Thymus (tissue), 11 donors: ENCODE results near the gene HAUS2. TPM values are rescaled to one million over a fixed set of nuclear protein-coding genes. Genes with fewer than 3 reads are reported as not detected.

ENCODE experiments used
- DNase-seq, 9 donors: peaks; one replicate each; pipeline ENCODE4 v3.0.0-alpha.2; 2013; ENCODE audit warnings: low spot score in 9 of 9, low read depth in 6 of 9, missing footprints in 1 of 9
- H3K27ac ChIP-seq, 2 donors: one replicate each; pipeline ENCODE4 v1.5.1; 2013; ENCODE audit warnings: control low read depth in 1 of 2, low read depth in 1 of 2, low read length in 1 of 2, mild to moderate bottlenecking in 1 of 2, moderate library complexity in 1 of 2
- H3K27me3 ChIP-seq, 2 donors: one replicate each; pipeline ENCODE4 v1.5.1; 2013; ENCODE audit warnings: low read length in 1 of 2; ENCODE audit not compliant: control insufficient read depth in 2 of 2, insufficient read depth in 1 of 2
- H3K36me3 ChIP-seq, 2 donors: one replicate each; pipeline ENCODE4 v1.5.1; 2013; ENCODE audit warnings: low read length in 1 of 2, mild to moderate bottlenecking in 1 of 2, moderate library complexity in 1 of 2; ENCODE audit not compliant: control insufficient read depth in 2 of 2, insufficient read depth in 2 of 2
- H3K4me1 ChIP-seq, 2 donors: one replicate each; pipeline ENCODE4 v1.5.1; 2013; ENCODE audit warnings: low read length in 2 of 2; ENCODE audit not compliant: control insufficient read depth in 2 of 2, insufficient read depth in 2 of 2
- H3K4me3 ChIP-seq, 2 donors: one replicate each; pipeline ENCODE4 v1.5.1; 2013; ENCODE audit warnings: low read length in 2 of 2, control low read depth in 1 of 2, mild to moderate bottlenecking in 1 of 2
- H3K9me3 ChIP-seq, 2 donors: one replicate each; pipeline ENCODE4 v1.5.1; 2013; ENCODE audit warnings: low read length in 1 of 2, mild to moderate bottlenecking in 1 of 2; ENCODE audit not compliant: control insufficient read depth in 2 of 2, insufficient read depth in 1 of 2
- WGBS: extraction: QIAGEN DNeasy Blood & Tissue Kit; methylation state at CpG from one replicate; pipeline ENCODE4 v1.1.7; 2013; 5-methylcytosine and 5-hydroxymethylcytosine counted together
- polyA plus RNA-seq: library from polyadenylated mRNA; stranded (reverse); fragments of 200-250 nt; gene quantifications from one replicate; pipeline ENCODE4 v1.2.3, GENCODE V29; 2013
- total RNA-seq: library from RNA; stranded (reverse); fragments of 120-200 nt; gene quantifications from one replicate; pipeline ENCODE4 v1.2.4, GENCODE V29; 2013
- donor health status: healthy.

Gene HAUS2
- total and polyA plus RNA-seq, 2 donors: 18.6 to 24.5 TPM

- H3K27ac ChIP-seq: peak overlapping the region; percentile 69 to 92
- 2% methylated on average over 37 of the region's 37 CpGs for WGBS
- peaks cover 0 to 3% of the 10 kb centered on the region in 2 donors for H3K27me3 ChIP-seq
- no peaks in the 10 kb centered on the region for H3K36me3 ChIP-seq
- no peaks in the 10 kb centered on the region for H3K9me3 ChIP-seq
- peak in 8 of 9 donors; percentile 63 to 91 (median 79) for DNase-seq
- peak overlapping the region; percentile 58 to 67 for H3K4me3 ChIP-seq
- H3K4me1 ChIP-seq: peaks cover 7 to 34% of the 10 kb centered on the region in 2 donors
Measured at GRCh38 chr15:42581272-42581730, 32.7 kb downstream of the HAUS2 start.

DNA sequence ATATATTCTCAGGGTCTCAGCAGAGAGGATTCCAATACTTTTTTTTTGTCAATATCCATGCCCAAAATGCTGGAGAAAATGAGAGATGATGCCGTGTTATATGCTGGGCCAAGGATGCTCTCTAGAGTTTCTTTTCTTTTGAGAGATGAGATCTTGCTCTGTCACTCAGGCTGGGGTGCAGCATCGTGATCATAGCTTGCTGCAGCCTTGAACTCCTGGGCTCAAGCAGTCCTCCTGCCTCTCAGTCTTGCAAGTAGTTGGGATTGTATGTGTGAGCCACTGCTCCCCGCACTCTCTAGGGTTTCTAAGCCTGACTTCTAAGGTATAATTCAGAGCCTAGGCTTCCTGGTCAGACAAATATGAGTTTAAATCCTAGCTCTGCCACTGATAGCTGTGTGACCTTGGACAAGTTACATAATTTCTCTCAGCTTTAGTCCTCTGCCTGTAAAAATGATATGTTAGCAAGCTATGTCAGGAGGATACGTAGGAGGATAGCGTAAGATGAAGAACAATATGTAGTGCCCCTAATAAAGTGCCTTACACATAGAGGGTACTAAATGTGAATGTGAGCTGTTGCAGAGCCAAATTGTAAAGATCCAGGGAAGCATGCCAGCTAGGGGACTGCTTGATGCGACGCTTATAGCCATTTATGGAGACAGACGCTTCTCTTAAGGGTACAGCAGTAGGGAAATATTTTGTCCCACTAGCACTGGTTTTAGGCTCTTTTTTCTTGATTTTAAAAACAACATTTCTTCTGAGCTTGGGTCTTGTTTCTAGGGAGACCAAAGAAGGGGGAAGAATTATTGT, 34.1 kb downstream of the HAUS2 start:
- no peaks in the 10 kb centered on the region for H3K36me3 ChIP-seq
- H3K27me3 ChIP-seq: no peaks in the 10 kb centered on the region
- no peaks in the 10 kb centered on the region for H3K9me3 ChIP-seq
- 96% methylated on average over 8 of the region's 8 CpGs for WGBS
- H3K27ac ChIP-seq: no peak overlapping the region
- DNase-seq: no peak
- H3K4me1 ChIP-seq: peaks cover 5 to 26% of the 10 kb centered on the region in 2 donors
- no peak overlapping the region for H3K4me3 ChIP-seq

DNA sequence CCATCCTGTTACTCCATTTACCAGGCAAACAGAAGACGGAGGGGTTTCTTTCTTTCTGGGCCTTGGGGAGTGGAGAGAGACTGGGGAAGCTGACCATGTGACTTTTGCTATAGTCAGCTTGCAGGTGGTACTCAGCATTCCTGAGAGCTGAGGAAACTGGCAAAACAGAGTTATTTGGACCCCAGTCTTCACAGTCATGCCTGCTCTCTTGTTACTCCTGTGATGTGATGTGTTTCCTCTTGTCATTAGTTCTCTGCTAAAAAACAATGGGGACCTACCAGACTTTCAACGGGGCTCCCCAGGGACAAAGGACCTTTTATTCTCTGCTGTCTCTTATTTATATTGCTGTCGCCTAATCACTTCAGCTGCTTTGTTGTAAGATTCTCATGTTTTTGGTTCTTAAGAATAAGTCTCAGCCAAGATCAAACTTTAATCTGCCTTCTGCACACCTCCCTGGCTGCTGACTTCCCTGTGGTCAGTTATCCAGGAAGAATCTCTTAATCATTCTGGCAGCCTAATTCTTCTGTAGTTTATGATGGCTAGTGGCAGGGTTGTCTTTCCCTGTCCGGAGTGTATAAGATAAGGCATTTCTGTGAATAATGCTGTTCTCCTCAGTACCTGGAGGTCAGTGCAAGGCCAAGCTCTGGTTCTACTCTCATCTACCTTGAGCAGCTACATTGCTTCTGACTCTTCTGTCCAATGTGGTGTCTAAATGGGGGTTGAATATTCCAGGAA, 35.6 kb downstream of the HAUS2 start:
- Histone ChIP-seq H3K36me3 (no peaks in the 10 kb centered on the region), H3K9me3 (no peaks in the 10 kb centered on the region), H3K4me3 (no peak overlapping the region), H3K27ac (no peak overlapping the region), H3K27me3 (no peaks in the 10 kb centered on the region), H3K4me1 (peaks cover 5 to 26% of the 10 kb centered on the region in 2 donors)
- no peak for DNase-seq
- 65% methylated on average over 4 of the region's 4 CpGs for WGBS

GRCh38 chr15:42590619-42591237, 42.1 kb downstream of the HAUS2 start:
- Histone ChIP-seq H3K4me1 (peaks cover 0 to 3% of the 10 kb centered on the region in 2 donors), H3K27me3 (no peaks in the 10 kb centered on the region), H3K27ac (no peak overlapping the region), H3K4me3 (no peak overlapping the region), H3K36me3 (peaks cover 0 to 4% of the 10 kb centered on the region in 2 donors), H3K9me3 (no peaks in the 10 kb centered on the region)
- WGBS: 97% methylated on average over 5 of the region's 5 CpGs
- no peak for DNase-seq

GRCh38 chr15:42591238-42591934, 42.7 kb downstream of the HAUS2 start:
- DNase-seq: no peak
- Histone ChIP-seq H3K4me1 (peaks cover 0 to 3% of the 10 kb centered on the region in 2 donors), H3K4me3 (no peak overlapping the region), H3K27me3 (no peaks in the 10 kb centered on the region), H3K9me3 (no peaks in the 10 kb centered on the region), H3K27ac (no peak overlapping the region), H3K36me3 (peaks cover 0 to 4% of the 10 kb centered on the region in 2 donors)
- WGBS: 92% methylated on average over 10 of the region's 10 CpGs

DNA sequence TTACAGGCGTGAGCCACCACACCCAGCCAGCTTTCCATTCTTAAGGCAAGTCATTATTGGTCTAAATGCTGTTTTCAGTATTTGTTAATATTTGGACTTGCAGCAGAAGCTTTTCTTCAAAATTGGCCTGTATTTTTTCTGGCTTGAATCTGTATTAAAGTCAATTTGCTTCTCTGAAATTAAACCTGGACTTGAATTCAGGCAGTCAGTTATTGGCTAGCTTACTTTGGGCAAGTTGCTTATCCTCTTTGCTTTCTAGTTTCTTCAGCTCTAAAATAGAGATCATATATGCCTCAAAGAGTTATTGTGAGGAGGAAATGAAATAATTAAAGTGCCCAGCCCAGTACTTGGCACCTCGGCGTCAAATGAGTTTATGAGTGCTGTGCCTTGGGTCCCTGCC, 44.1 kb downstream of the HAUS2 start:
- Histone ChIP-seq H3K27ac (no peak overlapping the region), H3K4me3 (no peak overlapping the region), H3K9me3 (no peaks in the 10 kb centered on the region), H3K4me1 (peaks cover 0 to 3% of the 10 kb centered on the region in 2 donors), H3K27me3 (no peaks in the 10 kb centered on the region), H3K36me3 (peaks cover 0 to 4% of the 10 kb centered on the region in 2 donors)
- WGBS: 97% methylated on average over 3 of the region's 3 CpGs
- DNase-seq: no peak

DNA sequence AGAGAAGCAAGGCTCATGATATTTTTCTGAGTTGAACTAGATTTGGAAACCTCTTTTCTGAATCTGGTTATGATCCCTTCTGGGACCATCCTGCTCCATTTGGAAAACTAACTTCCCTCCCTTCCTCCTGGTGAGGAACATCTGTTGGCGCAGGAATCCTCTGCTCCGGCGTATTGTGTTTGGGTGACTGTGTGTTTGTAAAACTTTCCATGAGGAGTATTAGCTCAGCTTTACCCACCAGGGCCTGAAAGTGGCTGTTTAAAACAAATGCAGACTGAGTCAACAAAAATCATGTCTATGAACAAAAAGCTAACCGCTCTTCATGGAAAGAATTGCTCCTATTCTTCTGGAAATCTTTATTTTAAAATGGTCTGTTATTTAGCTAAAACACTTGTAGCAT, 44.5 kb downstream of the HAUS2 start:
- Histone ChIP-seq H3K4me1 (peaks cover 0 to 3% of the 10 kb centered on the region in 2 donors), H3K36me3 (peaks cover 0 to 4% of the 10 kb centered on the region in 2 donors), H3K9me3 (no peaks in the 10 kb centered on the region), H3K27me3 (no peaks in the 10 kb centered on the region), H3K4me3 (no peak overlapping the region), H3K27ac (no peak overlapping the region)
- 99% methylated on average over 4 of the region's 4 CpGs for WGBS
- DNase-seq: no peak

DNA sequence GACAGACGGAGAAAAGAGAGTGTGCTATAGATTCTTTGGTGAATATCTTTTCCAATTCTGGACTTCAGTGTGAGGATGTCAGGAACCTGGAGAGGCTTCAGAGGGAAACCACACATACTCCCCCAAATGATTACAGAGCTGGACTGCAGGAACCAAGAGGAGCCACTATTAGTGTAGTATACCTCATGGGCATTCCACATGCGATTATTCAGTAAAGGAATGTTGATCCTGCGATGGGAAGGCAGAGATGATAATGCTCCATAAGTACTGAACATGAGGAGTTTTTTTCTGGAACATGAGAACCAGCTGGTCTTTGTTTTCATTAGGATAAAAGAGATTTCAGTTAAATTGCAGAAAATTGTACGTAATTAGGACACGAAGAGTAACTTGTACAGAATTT, 45.5 kb downstream of the HAUS2 start:
- Histone ChIP-seq H3K4me3 (no peak overlapping the region), H3K27ac (no peak overlapping the region)
- 97% methylated on average over 5 of the region's 5 CpGs for WGBS

More for the DNA sequence above, 45.5 kb downstream of the HAUS2 start:
- H3K36me3 ChIP-seq: peaks cover 0 to 4% of the 10 kb centered on the region in 2 donors
- no peaks in the 10 kb centered on the region for H3K9me3 ChIP-seq
- peaks cover 0 to 3% of the 10 kb centered on the region in 2 donors for H3K4me1 ChIP-seq
- H3K27me3 ChIP-seq: no peaks in the 10 kb centered on the region
- DNase-seq: no peak
